HepG2 (cell line): ENCODE data around the gene GDPD5. TPM values are rescaled to one million over a fixed set of nuclear protein-coding genes. Genes with fewer than 3 reads are reported as not detected.

ENCODE experiments used
- AGO2 ChIP-seq: fragments of 200-400 bp; formaldehyde crosslinking; optimal IDR thresholded peaks from 2 replicates; pipeline ENCODE3; 2017; ENCODE audit warnings: mild to moderate bottlenecking, low read depth, low read length, moderate library complexity
- CHCHD3 ChIP-seq: sonication (generic); formaldehyde crosslinking; IDR thresholded peaks from 2 replicates; pipeline ENCODE4 v1.8.0; 2022; ENCODE audit warnings: mild to moderate bottlenecking, missing genetic modification reagents, moderate library complexity
- CTCF ChIP-seq: sonication (generic); formaldehyde crosslinking; IDR thresholded peaks from 2 replicates; pipeline ENCODE4 v1.5.0; 2020; ENCODE audit warnings: mild to moderate bottlenecking, missing genetic modification reagents, moderate library complexity
- FIP1L1 ChIP-seq: fragments of 200-400 bp; formaldehyde crosslinking; IDR thresholded peaks from 2 replicates; pipeline ENCODE4 v1.6.1; 2018; ENCODE audit warnings: low read depth, mild to moderate bottlenecking, low read length, moderate library complexity, borderline replicate concordance; ENCODE audit not compliant: insufficient read depth
- KLF12 ChIP-seq: sonication (generic); formaldehyde crosslinking; IDR thresholded peaks from 2 replicates; pipeline ENCODE4 v1.4.0; 2020; ENCODE audit warnings: missing genetic modification reagents, borderline replicate concordance
- MIXL1 ChIP-seq: IDR thresholded peaks from 2 replicates; pipeline ENCODE4 v1.6.1; 2016
- MTA3 ChIP-seq: sonication (generic); formaldehyde crosslinking; IDR thresholded peaks from 2 replicates; pipeline ENCODE4 v1.4.0; 2020; ENCODE audit warnings: missing genetic modification reagents
- PAF1 ChIP-seq: IDR thresholded peaks from 2 replicates; pipeline ENCODE4 v1.6.1; 2016; ENCODE audit warnings: missing genetic modification reagents, missing compliant biosample characterization
- PHF21A ChIP-seq: sonication (generic); formaldehyde crosslinking; IDR thresholded peaks from 2 replicates; pipeline ENCODE4 v1.5.0; 2020; ENCODE audit warnings: mild to moderate bottlenecking, missing genetic modification reagents
- RAD21 ChIP-seq: fragments of 450-650 bp; formaldehyde crosslinking; IDR thresholded peaks from 2 replicates; pipeline ENCODE4 v1.5.0; 2020; ENCODE audit warnings: mild to moderate bottlenecking
- SIN3A ChIP-seq: IDR thresholded peaks from 2 replicates; pipeline ENCODE4 v1.6.1; 2011; ENCODE audit warnings: low read depth, mild to moderate bottlenecking, control low read depth, low read length, borderline replicate concordance
- STAG1 ChIP-seq: sonication (generic); formaldehyde crosslinking; IDR thresholded peaks from 2 replicates; pipeline ENCODE4 v1.4.0; 2020; ENCODE audit warnings: missing genetic modification reagents
- ZBTB49 ChIP-seq: sonication (generic); formaldehyde crosslinking; IDR thresholded peaks from 2 replicates; pipeline ENCODE4 v1.4.0; 2020; ENCODE audit warnings: missing genetic modification reagents, borderline replicate concordance
- ZNF605 ChIP-seq: sonication (generic); formaldehyde crosslinking; IDR thresholded peaks from 2 replicates; pipeline ENCODE4 v1.8.0; 2022; ENCODE audit warnings: mild to moderate bottlenecking, missing genetic modification reagents
- ZNF761 ChIP-seq: sonication (generic); formaldehyde crosslinking; conservative IDR thresholded peaks from 2 replicates; pipeline ENCODE4 v1.4.0; 2020; ENCODE audit warnings: mild to moderate bottlenecking, missing genetic modification reagents
- ZNF891 ChIP-seq: sonication (generic); formaldehyde crosslinking; IDR thresholded peaks from 2 replicates; pipeline ENCODE4 v1.5.0; 2020; ENCODE audit warnings: mild to moderate bottlenecking, missing genetic modification reagents
- polyA plus RNA-seq, 8 experiments: library from polyadenylated mRNA; depleted of rRNA in 3 of 8; stranded (reverse) in 7 of 8; unstranded in 1 of 8; fragments of >200 nt; fragmentation: Illumina TruSeq in 4 of 8; extraction: Trizol in 4 of 8; gene quantifications; 2 replicates each; pipeline versions ENCODE4 v1.2.1 to v1.2.3, GENCODE V29; 2011 to 2016; ENCODE audit warnings: low read depth in 4 of 8, missing spikeins in 1 of 8, mixed read lengths in 1 of 8; ENCODE audit not compliant: insufficient read depth in 1 of 8
- total RNA-seq, 5 experiments: library from RNA; depleted of rRNA; stranded (reverse); fragments of >200 nt; fragmentation: Illumina TruSeq; extraction: Trizol; gene quantifications; 2 replicates each; pipeline ENCODE4 v1.2.3, GENCODE V29; 2016; ENCODE audit warnings: low read depth in 1 of 5

Gene GDPD5
- total and polyA plus RNA-seq, 2 of the 13 experiments (the other 11 are each of a cell fraction or from before 2014, with no cell fraction given), result 55.0 to 67.5 TPM

- TF ChIP-seq ZNF605 (CRISPR knock-in tag) (no peak), CHCHD3 (CRISPR knock-in tag) (no peak), ZNF761 (CRISPR knock-in tag) (no peak), MTA3 (CRISPR knock-in tag) (no peak), STAG1 (peak; percentile 97), PHF21A (CRISPR knock-in tag) (no peak), CTCF (CRISPR knock-in tag) (peak; percentile 92), AGO2 (no peak), SIN3A (no peak), ZBTB49 (CRISPR knock-in tag) (no peak), PAF1 (CRISPR knock-in tag) (no peak), KLF12 (CRISPR knock-in tag) (peak; percentile 93; the same call in 1 of the 2 replicates), MIXL1 (CRISPR knock-in tag) (0 out of 2 replicates have a peak, but pooled peaks have one; percentile 26), RAD21 (CRISPR knock-in tag) (peak; percentile 92), ZNF891 (CRISPR knock-in tag) (no peak), FIP1L1 (no peak)
These were observed 6.7 kb upstream of the GDPD5 start (continued) for GRCh38 chr11:75532200-75533048.
